A549 treated with AZD9567 at 1 μM for 4 hours (cell line): Measurements from ENCODE around the gene B4GALT3. TPM values are rescaled to one million over a fixed set of nuclear protein-coding genes. Genes with fewer than 3 reads are reported as not detected.

Source experiments
- total RNA-seq: library from RNA; stranded (reverse); fragments of 200-300 nt; extraction: Qiagen RNA extraction; gene quantifications from 5 replicates; pipeline ENCODE4 v1.2.3, GENCODE V29; 2022; ENCODE audit not compliant: insufficient read depth

Gene B4GALT3
- total RNA-seq, result 20.0 to 28.4 TPM (median 27.3 TPM) in 5 replicates

GRCh38 chr1:161177112-161177935 is at the start of gene B4GALT3:
TSS of gene B4GALT3 (minus strand) at chr1:161177507. CDS start at chr1:161176060, 1,447 bp downstream.

GRCh38 chr1:161225534-161226319 is 48.4 kb upstream of the B4GALT3 start, which contains the start of gene TOMM40L:
TSS of gene TOMM40L (plus strand) at chr1:161226060. CDS start at chr1:161226490, 430 bp downstream.

GRCh38 chr1:161215076-161215475 is 37.8 kb upstream of the B4GALT3 start, which contains the start of gene FCER1G:
TSS of gene FCER1G (plus strand) at chr1:161215295. CDS start at chr1:161215322, 27 bp downstream.

DNA sequence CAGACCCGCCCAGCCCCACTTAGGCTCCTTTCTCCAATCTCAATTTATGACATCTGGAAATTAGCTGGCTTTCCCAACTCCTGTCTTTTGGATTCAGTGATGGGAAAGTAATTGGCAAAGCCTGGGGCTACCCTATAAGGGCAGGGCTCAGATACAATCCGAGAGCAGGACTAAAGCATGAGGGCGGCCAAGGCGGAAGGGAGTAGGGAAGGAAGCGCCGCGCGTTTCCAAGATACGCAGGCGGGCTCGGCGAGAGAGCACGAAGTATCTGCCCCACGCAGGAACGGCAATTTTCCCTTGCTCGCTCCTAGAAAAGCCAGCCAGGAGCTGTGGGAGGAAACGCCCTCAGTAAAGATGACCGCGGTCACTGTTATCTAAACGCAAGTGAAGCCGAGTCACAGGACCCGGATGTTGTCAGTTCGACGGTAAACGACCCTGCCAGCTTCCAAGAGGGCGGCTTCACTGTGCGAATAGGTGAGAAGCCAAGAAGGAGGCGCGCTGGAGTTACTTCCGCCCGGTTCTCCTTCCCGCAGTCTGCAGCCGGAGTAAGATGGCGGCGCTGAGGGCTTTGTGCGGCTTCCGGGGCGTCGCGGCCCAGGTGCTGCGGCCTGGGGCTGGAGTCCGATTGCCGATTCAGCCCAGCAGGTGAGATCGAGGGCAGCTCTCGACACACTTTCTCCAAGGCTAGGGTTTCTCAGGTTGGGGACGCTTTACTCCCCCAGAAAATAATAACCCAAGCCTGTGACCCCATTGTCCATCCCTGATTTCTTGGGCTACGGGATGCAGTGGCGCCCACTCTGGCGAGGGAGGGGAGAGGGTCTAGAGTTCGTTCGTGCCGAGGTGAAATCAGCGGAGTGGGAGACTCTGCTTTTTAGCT is 24.8 kb upstream of the B4GALT3 start, which contains the start of gene NDUFS2:
Gene NDUFS2, plus strand, starts transcription at position 532 of the 877 bp plus-strand sequence. Its CDS starts 19 bp downstream, at position 551.

DNA sequence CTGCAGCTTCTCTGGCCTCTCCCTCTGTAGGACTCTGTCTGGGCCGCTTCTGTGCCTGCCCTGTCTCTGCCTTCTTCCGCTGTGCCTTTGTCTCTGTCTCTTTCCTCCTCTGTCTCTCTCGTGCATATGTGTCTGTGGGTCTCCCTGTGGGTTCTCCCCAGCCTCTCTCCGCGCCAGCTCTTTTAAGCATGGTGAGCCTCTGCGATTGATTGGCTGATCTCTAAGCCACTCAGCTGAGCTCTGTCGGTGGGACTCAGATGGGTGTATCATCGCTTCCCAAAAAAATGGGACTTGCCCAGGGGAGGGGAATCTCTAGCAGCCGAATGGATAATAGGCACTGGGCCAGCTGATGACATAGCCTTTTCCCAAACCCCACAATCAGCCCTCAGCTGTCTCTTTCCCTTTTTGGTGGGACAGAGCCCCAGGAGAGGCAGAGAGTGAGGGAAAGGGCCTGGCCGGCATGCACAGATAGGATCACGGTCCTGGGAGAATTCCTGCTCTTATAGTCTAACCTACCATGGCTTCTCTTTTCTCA is 21.7 kb upstream of the B4GALT3 start, which contains the start of gene ADAMTS4:
Gene ADAMTS4, minus strand, starts transcription at position 158 of the 535 bp plus-strand sequence. CDS start 427 bp downstream, outside the sequence.

GRCh38 chr1:161165742-161166668 is 11.3 kb downstream of the B4GALT3 start, which contains the start of gene PPOX:
TSS of gene PPOX (plus strand) at chr1:161166426. CDS start at chr1:161166848, 422 bp downstream.

DNA sequence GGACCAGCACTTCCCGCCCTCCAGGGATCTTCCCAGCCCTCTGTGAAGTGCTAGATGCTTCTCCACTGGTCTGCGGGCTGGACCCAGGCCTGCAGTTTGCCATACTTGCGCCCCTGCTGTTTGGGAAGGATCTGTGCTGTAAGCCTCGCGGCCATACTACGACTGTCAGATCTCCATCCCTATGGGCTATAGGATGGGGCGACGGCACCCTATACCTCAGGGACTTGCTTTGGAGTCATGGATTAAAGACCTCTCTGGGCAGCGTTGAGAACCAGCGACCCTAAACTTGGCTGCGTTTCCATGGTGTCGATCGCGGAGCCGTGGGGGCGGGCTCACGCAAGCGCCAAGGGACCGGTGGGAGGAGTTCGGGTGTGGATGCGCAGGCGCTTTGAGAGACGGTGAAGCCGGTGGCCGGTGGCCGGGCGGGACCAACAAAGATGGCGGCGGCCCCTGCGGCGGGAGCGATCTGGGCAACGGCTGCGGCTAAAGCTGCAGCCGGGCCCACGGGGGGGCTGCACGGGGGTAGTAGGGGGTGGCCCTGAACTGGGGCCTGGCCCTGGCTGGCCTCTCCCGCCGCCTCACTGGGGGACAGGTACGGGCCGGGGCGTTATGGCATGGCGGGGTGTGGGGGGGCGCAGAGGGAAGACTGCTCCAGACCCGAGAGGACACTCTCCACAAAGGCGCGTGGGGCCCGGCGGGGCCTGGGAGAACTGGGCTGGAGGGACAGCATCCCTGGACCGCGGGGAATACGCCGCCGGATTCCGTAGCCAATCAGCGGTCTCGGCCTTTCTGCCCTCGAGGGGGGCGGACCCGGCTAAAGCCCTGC is 18.0 kb downstream of the B4GALT3 start, which contains the start of gene USP21:
Gene USP21, plus strand, starts transcription at position 414 of the 826 bp plus-strand sequence. CDS start 1,141 bp downstream, outside the sequence.

DNA sequence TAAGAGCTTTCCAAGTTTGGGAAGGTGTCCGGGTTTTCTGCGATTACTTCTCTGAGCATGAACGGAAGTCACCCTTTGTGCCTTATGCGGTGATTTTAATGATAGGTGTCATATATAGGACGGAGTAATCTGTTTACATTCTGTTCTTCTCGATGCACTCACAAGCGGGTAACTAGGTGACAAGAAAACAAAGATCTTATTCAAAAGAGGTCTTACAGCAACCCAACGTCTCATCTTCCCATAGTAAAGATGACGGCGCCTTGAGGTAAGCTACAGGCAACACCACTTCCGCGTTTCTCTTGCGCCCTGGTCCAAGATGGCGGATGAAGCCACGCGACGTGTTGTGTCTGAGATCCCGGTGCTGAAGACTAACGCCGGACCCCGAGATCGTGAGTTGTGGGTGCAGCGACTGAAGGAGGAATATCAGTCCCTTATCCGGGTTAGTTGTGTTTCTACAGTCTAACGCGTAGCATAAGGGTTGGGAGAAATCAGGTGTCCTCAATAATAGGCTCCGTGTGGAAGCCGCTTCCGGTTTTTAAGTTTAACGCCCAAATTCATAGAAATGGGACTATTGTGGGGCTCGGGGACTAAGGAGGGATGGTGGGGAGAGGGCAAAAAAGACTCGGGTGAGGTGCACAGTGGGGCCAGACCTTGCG is 23.5 kb downstream of the B4GALT3 start, which contains the start of gene UFC1:
Gene UFC1, plus strand, starts transcription at position 297 of the 656 bp plus-strand sequence. Its CDS starts 20 bp downstream, at position 317.

GRCh38 chr1:161132410-161133219 is 44.7 kb downstream of the B4GALT3 start, which contains the start of gene DEDD:
TSS of gene DEDD (minus strand) at chr1:161132667. CDS start at chr1:161124462, 8,205 bp downstream.

Other genes starting within 250 kb of the B4GALT3 start
- gene ITLN2, start 222.7 kb downstream of the B4GALT3 start, total RNA-seq, result 0.21 to 0.57 TPM (median 0.42 TPM) in 4 of 5 replicates, not detected in the other
- 42.6 to 53.0 TPM (median 51.4 TPM) in 5 replicates for gene F11R, start 156.4 kb downstream of the B4GALT3 start, total RNA-seq
- gene TSTD1, start 138.5 kb downstream of the B4GALT3 start, total RNA-seq, result 0.21 to 0.50 TPM (median 0.36 TPM) in 4 of 5 replicates, not detected in the other
- gene USF1, start 131.5 kb downstream of the B4GALT3 start, total RNA-seq, result 44.7 to 50.9 TPM (median 49.1 TPM) in 5 replicates
- 0.05 to 0.11 TPM (median 0.09 TPM) in 4 of 5 replicates, not detected in the other for gene ARHGAP30, start 107.6 kb downstream of the B4GALT3 start, total RNA-seq
- 0.82 to 1.6 TPM (median 1.5 TPM) in 5 replicates for gene NECTIN4, start 87.9 kb downstream of the B4GALT3 start, total RNA-seq
- 1.3 to 3.0 TPM (median 1.7 TPM) in 4 of 5 replicates, not detected in the other for gene KLHDC9, start 79.1 kb downstream of the B4GALT3 start, total RNA-seq
- 104 to 114 TPM (median 107 TPM) in 5 replicates for gene PFDN2, start 59.5 kb downstream of the B4GALT3 start, total RNA-seq
- 19.5 to 32.3 TPM (median 30.3 TPM) in 5 replicates for gene NIT1, start 59.4 kb downstream of the B4GALT3 start, total RNA-seq
- 26.9 to 31.1 TPM (median 29.9 TPM) in 5 replicates for gene DEDD, start 44.8 kb downstream of the B4GALT3 start, total RNA-seq
- 83.6 to 117 TPM (median 85.0 TPM) in 5 replicates for gene UFC1, start 23.5 kb downstream of the B4GALT3 start, total RNA-seq
- gene USP21, start 18.0 kb downstream of the B4GALT3 start, total RNA-seq, result 20.4 to 25.2 TPM (median 21.7 TPM) in 5 replicates
- 13.4 to 18.9 TPM (median 16.2 TPM) in 5 replicates for gene PPOX, start 11.1 kb downstream of the B4GALT3 start, total RNA-seq
- 0.01 to 0.03 TPM in 2 of 5 replicates, not detected in the others for gene ADAMTS4, start 21.5 kb upstream of the B4GALT3 start, total RNA-seq
- 76.0 to 87.5 TPM (median 80.1 TPM) in 5 replicates for gene NDUFS2, start 24.9 kb upstream of the B4GALT3 start, total RNA-seq
- 0.16 to 0.32 TPM (median 0.27 TPM) in 4 of 5 replicates, not detected in the other for gene FCER1G, start 37.8 kb upstream of the B4GALT3 start, total RNA-seq
- 32.6 TPM in 1 of 5 replicates, not detected in the others for gene APOA2, start 46.1 kb upstream of the B4GALT3 start, total RNA-seq
- gene TOMM40L, start 48.6 kb upstream of the B4GALT3 start, total RNA-seq, result 8.5 to 15.8 TPM (median 10.7 TPM) in 5 replicates
- gene NR1I3, start 60.7 kb upstream of the B4GALT3 start, total RNA-seq, result 0.07 TPM in 1 of 5 replicates, not detected in the others
- gene PCP4L1, start 81.2 kb upstream of the B4GALT3 start, total RNA-seq, result 0.06 to 0.13 TPM in 2 of 5 replicates, not detected in the others
- 0.18 to 0.26 TPM (median 0.23 TPM) in 4 of 5 replicates, not detected in the other for gene MPZ, start 132.5 kb upstream of the B4GALT3 start, total RNA-seq
- gene SDHC, start 136.9 kb upstream of the B4GALT3 start, total RNA-seq, result 238 to 251 TPM (median 247 TPM) in 5 replicates
- 0.18 to 0.44 TPM (median 0.26 TPM) in 3 of 5 replicates, not detected in the others for gene CFAP126, start 190.4 kb upstream of the B4GALT3 start, total RNA-seq